ENCODE measurements around the gene ANKRD11.
A peak's percentile ranks its signal among the peaks of the same experiment; 100 is the strongest.
"Not testable (repeated sequence)": the region's sequence is repeated elsewhere in the genome, so short reads cannot be mapped to it uniquely, and the experiment has no call there.

ANKRD11 gene

GRCh38 chr16:89328412-89329400 lies 161.7 kb downstream of the ANKRD11 start:
- not testable (repeated sequence) for DNase-seq (ENCODE audit: low read depth)

GRCh38 chr16:89326721-89327120 lies 163.6 kb downstream of the ANKRD11 start:
- DNase-seq (ENCODE audit: low read depth) = no peak

GRCh38 chr16:89325861-89326471 lies 164.4 kb downstream of the ANKRD11 start:
- no peak for DNase-seq (ENCODE audit: low read depth)

- peak; percentile 58 for DNase-seq (ENCODE audit: low read depth)
These were observed 166.0 kb downstream of the ANKRD11 start for GRCh38 chr16:89324056-89325010.

GRCh38 chr16:89323120-89323960 lies 167.0 kb downstream of the ANKRD11 start:
- no peak for DNase-seq (ENCODE audit: low read depth)

- no peak for DNase-seq (ENCODE audit: low read depth)
These were observed 167.8 kb downstream of the ANKRD11 start for GRCh38 chr16:89322321-89323119.

- DNase-seq (ENCODE audit: low read depth) = no peak
These were observed 169.4 kb downstream of the ANKRD11 start for GRCh38 chr16:89320782-89321501.

- DNase-seq (ENCODE audit: low read depth) = peak; percentile 36
These were observed 170.2 kb downstream of the ANKRD11 start for GRCh38 chr16:89319886-89320781.

GRCh38 chr16:89319631-89319885 lies 170.8 kb downstream of the ANKRD11 start:
- DNase-seq (ENCODE audit: low read depth) = no peak

- DNase-seq (ENCODE audit: low read depth) = no peak
These were observed 171.3 kb downstream of the ANKRD11 start for GRCh38 chr16:89318871-89319630.

GRCh38 chr16:89318430-89318758 lies 172.0 kb downstream of the ANKRD11 start:
- no peak for DNase-seq (ENCODE audit: low read depth)

GRCh38 chr16:89317729-89318429 lies 172.5 kb downstream of the ANKRD11 start:
- DNase-seq (ENCODE audit: low read depth) = no peak

GRCh38 chr16:89317101-89317671 lies 173.2 kb downstream of the ANKRD11 start:
- no peak for DNase-seq (ENCODE audit: low read depth)

GRCh38 chr16:89316701-89317100 lies 173.7 kb downstream of the ANKRD11 start:
- no peak for DNase-seq (ENCODE audit: low read depth)

- peak; percentile 70 for DNase-seq (ENCODE audit: low read depth)
These were observed 174.4 kb downstream of the ANKRD11 start for GRCh38 chr16:89315791-89316581.

GRCh38 chr16:89315271-89315670 lies 175.1 kb downstream of the ANKRD11 start:
- no peak for DNase-seq (ENCODE audit: low read depth)

Data from activated T-cell treated with anti-CD3 and anti-CD28 coated beads for 24 hours (primary cell).